A549 (cell line): ENCODE measurements around the gene SEMA6B. TPM values are rescaled to one million over a fixed set of nuclear protein-coding genes. Genes with fewer than 3 reads are reported as not detected.
A peak's percentile ranks its signal among the peaks of the same experiment; 100 is the strongest.

Experiments
- ATAC-seq, 2 experiments: fragments of 200-7000 bp in 1 of 2; fragments of >200 bp in 1 of 2; cut with Nextera tagmentation in 1 of 2; cut with Tn5 transposase in 1 of 2; 3 replicates each; pipeline versions ENCODE4 v1.8.0 to v1.9.1; 2018 to 2020; ENCODE audit warnings: mild to moderate bottlenecking in 1 of 2, moderate library complexity in 1 of 2
- CTCF ChIA-PET: fragments of 300-600 bp; sonication (Branson Sonifier 250); formaldehyde crosslinking; extraction: SDS; loops from one replicate; lab custom pipeline; 2021; ENCODE audit warnings: antibody characterized with exemption, inconsistent platforms; lab: Yijun Ruan, JAX
- POLR2A ChIA-PET: fragments of 350-600 bp; formaldehyde crosslinking; extraction: SDS; loops from one replicate; lab custom pipeline; 2021; ENCODE audit warnings: antibody characterized with exemption, inconsistent platforms; lab: Yijun Ruan, JAX
- DNase-seq, 2 experiments: peaks; one replicate each; pipeline versions ENCODE4 v3.0.0 to v3.0.0-alpha.2; 2011 to 2016; ENCODE audit warnings: low read depth in 1 of 2, low spot score in 1 of 2
- FAIRE-seq: peaks from 2 replicates; lab custom pipeline; 2011; peaks lifted over from hg19 to GRCh38; lab: Jason Lieb, UNC
- H3K27ac ChIP-seq, 2 experiments: fragments of >200 bp; sonication (Bioruptor Twin); formaldehyde crosslinking; 3 replicates each; pipeline ENCODE4 v1.5.1; 2016 to 2017
- H3K4me1 ChIP-seq: fragments of >200 bp; sonication (Bioruptor Twin); formaldehyde crosslinking; 3 replicates; pipeline ENCODE4 v1.6.1; 2016
- H3K4me2 ChIP-seq: fragments of >200 bp; sonication (Bioruptor Twin); formaldehyde crosslinking; 3 replicates; pipeline ENCODE4 v1.6.1; 2016
- H3K4me3 ChIP-seq: fragments of >200 bp; sonication (Bioruptor Twin); formaldehyde crosslinking; 3 replicates; pipeline ENCODE4 v1.5.1; 2016
- H3K9me3 ChIP-seq: fragments of >200 bp; sonication (Bioruptor Twin); formaldehyde crosslinking; 3 replicates; pipeline ENCODE4 v1.6.1; 2016
- CHD2 ChIP-seq: fragments of 150-350 bp; IDR thresholded peaks from 2 replicates; pipeline ENCODE4 v1.6.1; 2014; ENCODE audit warnings: low read length; ENCODE audit not compliant: partially characterized antibody
- EHF ChIP-seq: fragments of 250-450 bp; sonication (Bioruptor Pico); IDR thresholded peaks from 2 replicates; pipeline ENCODE4 v1.5.0; 2020; ENCODE audit warnings: mild to moderate bottlenecking
- HEYL ChIP-seq: fragments of 250-450 bp; sonication (Bioruptor Pico); IDR thresholded peaks from 2 replicates; pipeline ENCODE4 v1.8.0; 2021; ENCODE audit warnings: mild to moderate bottlenecking, moderate library complexity
- NFE2L2 ChIP-seq: fragments of 150-350 bp; conservative IDR thresholded peaks from 2 replicates; pipeline ENCODE4 v1.6.1; 2014; ENCODE audit warnings: low read length
- PHF8 ChIP-seq: fragments of 200-600 bp; sonication (generic); IDR thresholded peaks from 2 replicates; pipeline ENCODE4 v1.6.1; 2016; ENCODE audit warnings: low read depth, mild to moderate bottlenecking, antibody characterized with exemption, moderate library complexity, borderline replicate concordance
- RARB ChIP-seq: fragments of 250-450 bp; sonication (Bioruptor Pico); IDR thresholded peaks from 2 replicates; pipeline ENCODE4 v1.8.0; 2021; ENCODE audit warnings: mild to moderate bottlenecking, moderate library complexity
- RFX5 ChIP-seq: fragments of 450-650 bp; IDR thresholded peaks from 2 replicates; pipeline ENCODE4 v1.7.1; 2014; ENCODE audit warnings: antibody characterized with exemption, mild to moderate bottlenecking, moderate library complexity
- ZC3H11A ChIP-seq: fragments of 450-650 bp; IDR thresholded peaks from 2 replicates; pipeline ENCODE4 v1.6.1; 2014; ENCODE audit warnings: antibody characterized with exemption, mild to moderate bottlenecking
- ZFP36 ChIP-seq: fragments of 450-650 bp; IDR thresholded peaks from 2 replicates; pipeline ENCODE4 v1.6.1; 2014; ENCODE audit warnings: borderline replicate concordance; ENCODE audit not compliant: partially characterized antibody
- ZSCAN20 ChIP-seq: fragments of 250-450 bp; sonication (Bioruptor Pico); IDR thresholded peaks from 2 replicates; pipeline ENCODE4 v1.8.0; 2022; ENCODE audit warnings: mild to moderate bottlenecking, moderate library complexity
- WGBS: methylation state at CpG from one replicate; pipeline ENCODE4 v1.1.6; 2017; ENCODE audit errors: missing lambda C conversion rate; 5-methylcytosine and 5-hydroxymethylcytosine counted together
- polyA plus RNA-seq, 4 experiments: library from polyadenylated mRNA; depleted of rRNA in 3 of 4; stranded (reverse); fragments of >200 nt; fragmentation: RNase III in 1 of 4; extraction: RNeasy Plus Mini Kit Qiagen cat#74134 plus additional on column Dnase treatment in 1 of 4; gene quantifications; 2 replicates in 3 of 4; 3 replicates in 1 of 4; pipeline ENCODE4 v1.2.3, GENCODE V29; 2011 to 2017
- TF ChIP-seq, protein P1 (sequence below): IDR thresholded peaks from 2 replicates; pipeline ENCODE4 v1.6.1; 2012; ENCODE audit warnings: low read depth, borderline replicate concordance
- TF ChIP-seq, protein P2 (sequence below): fragments of 250-450 bp; sonication (Bioruptor Pico); IDR thresholded peaks from 2 replicates; pipeline ENCODE4 v1.5.0; 2021; ENCODE audit warnings: mild to moderate bottlenecking, moderate library complexity, borderline replicate concordance
- TF ChIP-seq, protein P3 (sequence below): fragments of >200 bp; sonication (Bioruptor Twin); formaldehyde crosslinking; IDR thresholded peaks from 2 replicates; pipeline ENCODE4 v1.6.1; 2016

SEMA6B gene
- polyA plus RNA-seq, 2 of the 4 experiments (the other 2 are of a cell fraction), result 5.7 to 9.0 TPM

DNA sequence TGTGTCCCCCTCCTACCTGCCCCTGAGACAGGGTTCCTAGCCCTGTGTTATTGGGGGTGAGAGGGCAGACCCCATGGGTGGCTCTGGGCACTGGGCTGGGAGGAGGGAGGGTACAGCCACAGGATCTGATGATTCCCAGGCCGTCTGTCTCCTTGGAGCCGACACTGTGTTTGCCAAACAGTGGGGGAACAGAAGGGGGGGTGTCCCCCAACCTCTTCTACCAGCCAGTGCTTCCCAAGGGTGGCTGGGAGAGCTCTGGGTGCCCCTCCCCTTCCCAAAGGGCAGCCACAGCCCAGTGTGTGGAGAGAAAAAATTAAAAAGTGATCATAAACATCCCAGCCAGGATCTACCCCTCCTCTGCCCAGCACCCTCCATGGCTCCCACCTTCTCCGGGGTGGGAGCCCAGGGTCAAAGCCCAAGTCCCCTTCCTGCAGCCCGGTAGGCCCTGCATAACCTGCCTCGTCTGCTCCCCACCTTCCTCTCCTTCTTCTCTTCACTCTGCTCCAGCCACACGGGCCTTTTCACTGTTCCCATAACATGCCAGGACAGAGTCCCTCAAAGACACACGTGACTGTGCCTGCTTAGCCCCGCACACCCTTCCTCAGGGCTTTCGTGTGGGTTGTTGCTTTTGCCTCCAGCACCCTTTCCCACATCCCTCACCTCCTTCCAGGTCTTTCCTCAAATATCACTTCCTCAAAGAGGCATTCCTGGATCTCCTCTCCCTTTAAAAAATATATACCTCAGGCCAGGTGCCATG, 39.8 kb downstream of the SEMA6B start:
- WGBS, result 58% methylated on average over 7 of the region's 9 CpGs
- ATAC-seq, result peak; percentile 24 to 37; a peak in 3 of 6 replicates
- no peak for FAIRE-seq
- no peak overlapping the region for H3K4me3 ChIP-seq
- DNase-seq, result peak in 1 of 2 experiments; percentile 31
- H3K27ac ChIP-seq, result peak overlapping the region in 1 of 2 experiments; percentile 68; a peak in 3 of 6 replicates
- peaks cover 15% of the 10 kb centered on the region for H3K4me1 ChIP-seq
- TF ChIP-seq ZC3H11A (no peak), HEYL (CRISPR knock-in tag) (no peak), RARB (CRISPR knock-in tag) (no peak), PHF8 (no peak), CHD2 (no peak), ZSCAN20 (CRISPR knock-in tag) (no peak)
- TF ChIP-seq, protein P1, sequence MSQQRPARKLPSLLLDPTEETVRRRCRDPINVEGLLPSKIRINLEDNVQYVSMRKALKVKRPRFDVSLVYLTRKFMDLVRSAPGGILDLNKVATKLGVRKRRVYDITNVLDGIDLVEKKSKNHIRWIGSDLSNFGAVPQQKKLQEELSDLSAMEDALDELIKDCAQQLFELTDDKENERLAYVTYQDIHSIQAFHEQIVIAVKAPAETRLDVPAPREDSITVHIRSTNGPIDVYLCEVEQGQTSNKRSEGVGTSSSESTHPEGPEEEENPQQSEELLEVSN, result no peak
- no peaks in the 10 kb centered on the region for H3K9me3 ChIP-seq
- H3K4me2 ChIP-seq, result no peak overlapping the region
- POLR2A ChIA-PET, result no interaction called here
- CTCF ChIA-PET, result no interaction called here

DNA sequence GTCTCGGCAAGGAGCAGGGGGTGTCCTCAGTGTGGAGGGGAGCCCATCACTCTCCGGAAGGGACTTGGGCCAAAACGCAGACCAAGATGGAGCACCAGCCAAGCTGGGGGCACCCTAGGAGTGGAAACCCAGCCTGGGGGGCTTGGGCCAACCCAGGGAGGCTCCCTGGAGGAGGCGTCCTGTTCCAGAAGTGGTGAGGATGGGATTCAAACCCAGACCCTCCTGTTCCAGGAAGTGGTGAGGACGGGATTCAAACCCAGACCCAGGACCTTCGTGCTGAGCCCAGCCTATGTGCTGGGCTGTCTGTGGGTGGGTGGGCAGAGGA, 40.4 kb downstream of the SEMA6B start:
- ChIA-PET CTCF (no interaction called here), POLR2A (no interaction called here)
- Histone ChIP-seq H3K4me2 (no peak overlapping the region), H3K4me3 (no peak overlapping the region), H3K9me3 (no peaks in the 10 kb centered on the region), H3K4me1 (peaks cover 15% of the 10 kb centered on the region), H3K27ac (peak overlapping the region in 1 of 2 experiments; percentile 68; a peak in 3 of 6 replicates)
- no peak for FAIRE-seq
- ATAC-seq, result no peak
- DNase-seq, result no peak
- TF ChIP-seq HEYL (CRISPR knock-in tag) (no peak), ZFP36 (peak; percentile 84)
- 100% methylated on average over 1 of the region's 6 CpGs for whole genome bisulfite sequencing

DNA sequence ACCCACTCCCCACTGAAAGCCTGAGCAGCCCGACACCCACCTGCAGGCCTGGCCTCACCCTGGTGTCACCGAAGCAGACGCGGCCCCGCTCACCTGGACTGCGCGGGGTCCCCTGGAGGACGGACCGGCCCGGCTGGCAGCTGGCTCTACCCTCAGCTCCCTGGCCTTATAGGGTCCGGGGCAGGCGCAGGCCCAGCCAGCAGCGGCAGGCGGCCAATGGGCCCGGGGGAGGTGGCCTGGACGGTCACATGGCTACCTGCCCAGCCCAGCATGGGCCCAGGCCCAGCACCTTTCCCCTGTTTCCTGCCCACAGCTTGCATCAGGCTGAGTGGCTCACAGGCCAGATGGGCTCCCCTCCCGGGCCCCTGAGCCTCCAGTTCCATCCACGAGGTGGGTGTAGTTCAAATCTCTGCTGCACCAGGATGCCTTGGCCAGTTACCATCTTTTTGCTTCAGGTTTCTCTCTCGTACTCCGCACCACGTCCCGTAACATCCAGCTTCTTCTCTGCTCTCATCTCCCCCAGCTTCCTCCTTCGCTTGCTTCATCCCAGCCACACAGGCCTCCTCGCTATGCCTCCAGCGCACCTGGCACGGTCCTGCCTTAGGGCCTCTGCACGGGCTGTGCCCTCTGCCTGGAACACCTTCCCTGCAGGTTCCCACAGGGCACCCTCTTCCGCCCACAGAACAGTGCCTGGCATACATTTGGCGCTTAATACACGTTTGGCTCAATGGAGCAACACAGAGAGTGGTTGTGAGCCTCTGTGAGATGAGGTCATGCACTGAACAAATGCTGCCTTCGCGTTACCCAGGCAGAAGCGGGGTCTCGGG, 40.9 kb downstream of the SEMA6B start, which contains the start of gene PLIN4:
TSS of gene PLIN4 (minus strand) at position 142 of the 827 bp plus-strand sequence. CDS start 214 bp downstream, outside the sequence.
- no peaks in the 10 kb centered on the region for H3K9me3 ChIP-seq
- ChIA-PET CTCF (interaction anchor here (0.5 kb wide), 1 partner anchor 528 kb away, joined by 3 read pairs; no protein-coding TSS in a partner anchor), POLR2A (interaction anchor here (0.6 kb wide), 1 partner anchor 50 kb away, joined by 4 read pairs; no protein-coding TSS in a partner anchor)
- no peak within 1 kb of the TSS for H3K4me2 ChIP-seq
- WGBS, result 86% methylated on average over 29 of the region's 34 CpGs
- no peak within 1 kb of the TSS for H3K4me3 ChIP-seq
- ATAC-seq (peak; percentile 48 to 52; a peak in 5 of 6 replicates), FAIRE-seq (no peak), DNase-seq (peak in 1 of 2 experiments; percentile 24)
- H3K27ac ChIP-seq, result peak within 1 kb of the TSS in 1 of 2 experiments; percentile 82; a peak in 3 of 6 replicates
- H3K4me1 ChIP-seq, result peaks cover 15% of the 10 kb centered on the region
- TF ChIP-seq, protein P2, sequence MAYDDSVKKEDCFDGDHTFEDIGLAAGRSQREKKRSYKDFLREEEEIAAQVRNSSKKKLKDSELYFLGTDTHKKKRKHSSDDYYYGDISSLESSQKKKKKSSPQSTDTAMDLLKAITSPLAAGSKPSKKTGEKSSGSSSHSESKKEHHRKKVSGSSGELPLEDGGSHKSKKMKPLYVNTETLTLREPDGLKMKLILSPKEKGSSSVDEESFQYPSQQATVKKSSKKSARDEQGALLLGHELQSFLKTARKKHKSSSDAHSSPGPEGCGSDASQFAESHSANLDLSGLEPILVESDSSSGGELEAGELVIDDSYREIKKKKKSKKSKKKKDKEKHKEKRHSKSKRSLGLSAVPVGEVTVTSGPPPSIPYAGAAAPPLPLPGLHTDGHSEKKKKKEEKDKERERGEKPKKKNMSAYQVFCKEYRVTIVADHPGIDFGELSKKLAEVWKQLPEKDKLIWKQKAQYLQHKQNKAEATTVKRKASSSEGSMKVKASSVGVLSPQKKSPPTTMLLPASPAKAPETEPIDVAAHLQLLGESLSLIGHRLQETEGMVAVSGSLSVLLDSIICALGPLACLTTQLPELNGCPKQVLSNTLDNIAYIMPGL (CRISPR knock-in tag), result no peak
- TF ChIP-seq RFX5 (no peak), ZSCAN20 (CRISPR knock-in tag) (no peak), EHF (CRISPR knock-in tag) (no peak), NFE2L2 (no peak)
- TF ChIP-seq, protein P3, sequence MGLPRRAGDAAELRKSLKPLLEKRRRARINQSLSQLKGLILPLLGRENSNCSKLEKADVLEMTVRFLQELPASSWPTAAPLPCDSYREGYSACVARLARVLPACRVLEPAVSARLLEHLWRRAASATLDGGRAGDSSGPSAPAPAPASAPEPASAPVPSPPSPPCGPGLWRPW, result no peak
